D721Med (cell line): ENCODE measurements around the gene KLF3.

ENCODE experiments used
- DNase-seq: peaks from one replicate; pipeline ENCODE4 v3.0.0; 2011; ENCODE audit warnings: low spot score; ENCODE audit not compliant: insufficient read length
- FAIRE-seq: peaks from 2 replicates; lab custom pipeline; 2011; peaks lifted over from hg19 to GRCh38; lab: Jason Lieb, UNC
- TF ChIP-seq, protein P1 (sequence below): IDR thresholded peaks from 2 replicates; pipeline ENCODE4 v1.5.1; 2012; ENCODE audit warnings: mild to moderate bottlenecking, control low read depth; ENCODE audit not compliant: insufficient read depth; ENCODE audit errors: missing control alignments

KLF3 gene

DNA sequence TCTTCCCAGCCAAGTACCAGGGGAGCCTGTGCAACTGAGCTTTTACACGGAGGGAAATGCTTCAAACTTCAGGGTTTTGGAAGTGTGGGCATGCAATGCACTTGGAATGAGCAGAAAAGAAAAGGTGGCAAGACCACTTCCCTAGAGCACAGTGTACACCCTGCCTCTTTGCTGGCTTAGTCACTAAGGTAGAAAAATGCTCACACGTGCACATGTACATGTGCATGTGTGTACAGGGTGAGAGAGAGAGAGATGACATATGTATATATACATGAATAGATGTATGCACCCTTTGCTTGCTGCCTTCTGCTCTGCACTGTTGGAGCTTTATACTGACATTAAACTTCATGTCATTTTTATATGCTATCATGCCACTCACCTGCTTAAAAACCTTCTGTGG lies 7.9 kb upstream of the KLF3 start:
- DNase-seq (no peak), FAIRE-seq (no peak)
- TF ChIP-seq, protein P1, sequence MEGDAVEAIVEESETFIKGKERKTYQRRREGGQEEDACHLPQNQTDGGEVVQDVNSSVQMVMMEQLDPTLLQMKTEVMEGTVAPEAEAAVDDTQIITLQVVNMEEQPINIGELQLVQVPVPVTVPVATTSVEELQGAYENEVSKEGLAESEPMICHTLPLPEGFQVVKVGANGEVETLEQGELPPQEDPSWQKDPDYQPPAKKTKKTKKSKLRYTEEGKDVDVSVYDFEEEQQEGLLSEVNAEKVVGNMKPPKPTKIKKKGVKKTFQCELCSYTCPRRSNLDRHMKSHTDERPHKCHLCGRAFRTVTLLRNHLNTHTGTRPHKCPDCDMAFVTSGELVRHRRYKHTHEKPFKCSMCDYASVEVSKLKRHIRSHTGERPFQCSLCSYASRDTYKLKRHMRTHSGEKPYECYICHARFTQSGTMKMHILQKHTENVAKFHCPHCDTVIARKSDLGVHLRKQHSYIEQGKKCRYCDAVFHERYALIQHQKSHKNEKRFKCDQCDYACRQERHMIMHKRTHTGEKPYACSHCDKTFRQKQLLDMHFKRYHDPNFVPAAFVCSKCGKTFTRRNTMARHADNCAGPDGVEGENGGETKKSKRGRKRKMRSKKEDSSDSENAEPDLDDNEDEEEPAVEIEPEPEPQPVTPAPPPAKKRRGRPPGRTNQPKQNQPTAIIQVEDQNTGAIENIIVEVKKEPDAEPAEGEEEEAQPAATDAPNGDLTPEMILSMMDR, result no peak

DNA sequence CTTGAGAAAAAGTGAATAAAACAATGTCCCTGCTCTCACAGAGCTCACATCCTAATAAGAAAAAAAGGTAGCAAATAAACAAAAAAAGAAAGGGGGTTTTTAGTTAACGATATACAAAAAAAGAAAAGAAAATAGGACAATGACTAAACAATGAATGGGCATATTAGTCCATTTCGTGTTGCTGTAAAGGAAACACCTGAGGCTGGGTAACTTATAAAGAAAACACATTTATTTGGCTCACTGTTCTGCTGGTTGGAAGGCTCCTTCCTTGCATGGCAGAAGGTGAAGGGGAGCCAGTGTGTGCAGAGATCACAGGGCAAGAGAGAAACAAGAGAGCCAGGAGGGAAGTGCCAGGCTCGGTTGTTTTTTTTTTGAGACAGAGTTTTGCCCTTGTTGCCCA lies 4.7 kb upstream of the KLF3 start:
- DNase-seq (no peak), FAIRE-seq (no peak)
- TF ChIP-seq, protein P1, result no peak

DNA sequence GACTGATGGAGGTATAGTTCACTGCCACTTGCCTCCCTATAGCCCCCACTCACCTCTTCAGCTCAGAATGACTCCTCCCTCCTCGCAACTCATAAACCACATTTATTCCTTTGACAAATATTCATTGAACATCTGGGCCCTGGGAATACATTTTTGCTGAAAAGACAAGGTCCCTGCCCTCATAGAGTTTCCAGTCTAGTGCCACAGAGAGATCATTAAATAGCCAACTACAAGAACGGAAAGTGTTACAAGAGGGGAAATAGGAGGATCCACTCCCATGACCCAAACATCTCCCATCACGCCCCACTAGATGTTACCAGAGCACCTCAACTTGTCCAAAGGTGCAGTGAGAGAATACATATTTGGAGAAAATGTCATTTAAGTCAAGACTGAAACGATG lies 3.2 kb upstream of the KLF3 start:
- TF ChIP-seq, protein P1, result no peak
- no peak for FAIRE-seq
- DNase-seq, result no peak

DNA sequence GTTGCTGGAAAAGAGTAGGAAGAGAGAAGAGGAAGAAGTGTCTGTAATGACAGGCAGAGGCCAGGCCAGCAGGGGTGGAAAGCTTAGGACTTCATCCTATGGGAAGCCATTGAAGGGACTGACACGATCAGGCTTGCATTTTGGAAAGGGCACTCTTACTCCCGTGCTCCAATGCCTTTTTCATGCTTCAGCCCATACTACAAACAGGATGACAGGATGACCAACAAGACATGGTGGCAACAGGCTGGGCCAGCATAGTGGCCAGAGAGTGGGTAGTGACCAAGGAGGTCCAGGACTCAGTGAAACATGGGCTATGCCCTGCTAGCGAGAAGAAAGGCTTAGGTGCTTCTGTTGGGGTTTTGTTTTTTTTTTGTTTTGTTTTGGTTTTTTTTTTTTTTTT lies 2.6 kb upstream of the KLF3 start:
- no peak for FAIRE-seq
- TF ChIP-seq, protein P1, result no peak
- no peak for DNase-seq

DNA sequence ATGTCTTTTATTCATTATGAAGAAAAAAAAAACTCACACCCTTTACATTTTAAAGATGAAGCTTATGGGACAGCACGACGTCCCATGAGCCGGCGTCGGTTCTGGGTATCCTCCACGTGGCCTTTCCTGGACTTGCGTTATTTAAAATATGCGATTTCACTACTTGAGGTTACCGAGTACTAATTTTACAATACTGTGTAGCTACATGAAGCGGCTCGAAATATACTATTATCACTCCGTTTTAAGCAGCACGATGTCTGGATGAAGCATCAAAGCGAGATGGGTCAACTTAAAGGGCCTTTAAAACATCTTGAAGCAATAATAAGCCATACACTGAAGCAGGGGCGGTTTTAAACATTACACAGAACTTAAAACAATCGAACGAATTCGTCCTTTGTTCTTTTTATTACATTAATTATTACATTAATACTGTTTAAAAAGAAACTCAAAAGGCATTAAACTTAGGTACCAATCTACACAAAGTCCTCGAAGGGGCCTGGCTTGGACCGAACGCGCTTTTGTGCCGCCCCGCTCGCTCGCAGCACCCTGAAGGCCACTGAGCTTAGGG lies 1.4 kb upstream of the KLF3 start:
- FAIRE-seq, result no peak
- TF ChIP-seq, protein P1, result no peak
- no peak for DNase-seq

DNA sequence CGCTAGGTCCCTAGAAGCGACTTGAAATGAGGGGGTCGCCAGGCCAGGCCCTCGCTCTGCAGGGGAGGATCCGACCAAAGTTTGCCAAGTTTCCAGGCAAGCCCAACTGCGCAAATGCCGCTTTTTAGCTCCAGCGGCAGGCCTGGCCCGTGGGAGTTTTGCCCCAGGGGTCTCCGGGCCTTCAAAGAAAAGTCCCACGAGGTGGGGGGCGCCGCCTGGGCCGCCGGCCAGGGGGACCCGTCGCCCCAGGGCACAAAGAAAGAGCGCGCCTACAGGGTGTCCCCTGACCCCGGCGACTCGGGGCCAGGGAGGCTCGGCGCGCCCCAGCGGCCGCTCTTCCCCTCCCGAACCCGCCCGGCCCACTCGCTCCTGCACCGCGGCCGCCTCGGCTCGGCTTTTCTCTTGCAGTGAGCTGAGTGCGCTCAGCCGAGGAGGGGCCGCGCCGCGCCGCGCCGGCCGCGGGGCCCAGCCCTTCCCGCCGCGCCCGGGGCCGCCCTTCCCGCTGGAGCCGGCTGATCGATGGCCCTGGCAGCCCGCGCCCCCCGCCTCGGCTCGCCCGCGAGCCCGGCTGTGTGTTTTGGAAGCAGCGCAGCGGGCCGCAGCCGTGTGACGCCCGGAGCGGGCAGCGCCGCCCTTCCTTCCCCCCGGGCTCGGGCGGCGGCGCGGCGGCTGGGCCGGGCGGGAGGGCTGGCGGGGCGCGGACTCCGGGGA lies 754 bp upstream of the KLF3 start:
- DNase-seq (no peak), FAIRE-seq (no peak)
- TF ChIP-seq, protein P1, result no peak
